ENCODE data around the gene CLEC16A.

The CLEC16A gene

DNA sequence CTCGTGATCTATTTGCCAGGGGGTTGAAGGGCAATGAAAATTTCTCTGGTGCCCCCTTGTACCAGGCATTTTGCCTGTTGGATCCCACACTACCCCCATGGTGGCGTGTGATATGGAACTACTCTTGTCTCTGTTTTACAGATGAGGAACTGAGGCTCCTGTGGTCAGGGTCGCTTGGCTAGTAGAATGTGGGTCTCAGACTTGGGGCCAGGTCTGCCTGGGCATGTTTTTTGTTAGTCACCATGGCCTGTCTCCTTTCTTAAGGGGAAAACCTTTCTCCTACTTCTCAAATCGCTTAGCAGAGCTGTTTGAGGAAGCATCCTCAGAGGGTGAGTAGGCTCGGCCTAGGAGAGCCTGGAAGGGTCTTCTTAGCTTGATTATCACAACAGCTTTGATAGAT, 51.2 kb downstream of the CLEC16A start:
- in situ Hi-C loops (cut with HindIII; ENCODE audit: low sequenced_read_pairs), result no loop called here
- TF ChIP-seq, protein P1, sequence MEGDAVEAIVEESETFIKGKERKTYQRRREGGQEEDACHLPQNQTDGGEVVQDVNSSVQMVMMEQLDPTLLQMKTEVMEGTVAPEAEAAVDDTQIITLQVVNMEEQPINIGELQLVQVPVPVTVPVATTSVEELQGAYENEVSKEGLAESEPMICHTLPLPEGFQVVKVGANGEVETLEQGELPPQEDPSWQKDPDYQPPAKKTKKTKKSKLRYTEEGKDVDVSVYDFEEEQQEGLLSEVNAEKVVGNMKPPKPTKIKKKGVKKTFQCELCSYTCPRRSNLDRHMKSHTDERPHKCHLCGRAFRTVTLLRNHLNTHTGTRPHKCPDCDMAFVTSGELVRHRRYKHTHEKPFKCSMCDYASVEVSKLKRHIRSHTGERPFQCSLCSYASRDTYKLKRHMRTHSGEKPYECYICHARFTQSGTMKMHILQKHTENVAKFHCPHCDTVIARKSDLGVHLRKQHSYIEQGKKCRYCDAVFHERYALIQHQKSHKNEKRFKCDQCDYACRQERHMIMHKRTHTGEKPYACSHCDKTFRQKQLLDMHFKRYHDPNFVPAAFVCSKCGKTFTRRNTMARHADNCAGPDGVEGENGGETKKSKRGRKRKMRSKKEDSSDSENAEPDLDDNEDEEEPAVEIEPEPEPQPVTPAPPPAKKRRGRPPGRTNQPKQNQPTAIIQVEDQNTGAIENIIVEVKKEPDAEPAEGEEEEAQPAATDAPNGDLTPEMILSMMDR (IDR thresholded peaks at IDR 0.05; ENCODE audit: low read depth, low read length), result no peak
- no peak overlapping the region for H3K4me3 ChIP-seq (ENCODE audit: low read depth, low read length)
- no peak for DNase-seq (ENCODE audit: low read depth, low spot score)

DNA sequence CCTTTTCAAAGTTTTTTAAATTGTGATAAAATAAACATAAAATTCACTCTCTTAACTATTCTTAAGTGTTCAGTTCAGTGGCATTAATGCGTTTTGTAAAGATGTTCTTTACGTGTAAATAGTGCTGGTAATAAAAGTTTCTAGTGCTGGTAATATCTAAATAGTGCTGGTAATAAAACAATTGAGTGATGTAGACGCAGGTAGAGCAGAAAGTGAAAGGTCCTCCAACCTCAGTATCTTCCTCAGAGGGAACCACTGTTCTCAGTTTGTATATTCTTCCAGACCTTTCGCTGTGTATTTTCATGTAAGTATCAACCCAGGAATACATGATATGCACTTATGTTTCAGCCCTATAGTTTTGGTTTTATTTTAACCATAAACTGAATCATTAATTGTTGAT, 53.1 kb downstream of the CLEC16A start:
- no peak overlapping the region for H3K4me3 ChIP-seq (ENCODE audit: low read depth, low read length)
- in situ Hi-C loops (cut with HindIII; ENCODE audit: low sequenced_read_pairs), result no loop called here
- DNase-seq (ENCODE audit: low read depth, low spot score), result no peak
- TF ChIP-seq, protein P1 (IDR thresholded peaks at IDR 0.05; ENCODE audit: low read depth, low read length), result no peak

GRCh38 chr16:10999300-10999699, 54.9 kb downstream of the CLEC16A start:
- TF ChIP-seq, protein P1 (IDR thresholded peaks at IDR 0.05; ENCODE audit: low read depth, low read length), result no peak
- in situ Hi-C loops (cut with HindIII; ENCODE audit: low sequenced_read_pairs), result no loop called here

GRCh38 chr16:11001611-11002010, 57.2 kb downstream of the CLEC16A start:
- in situ Hi-C loops (cut with HindIII; ENCODE audit: low sequenced_read_pairs), result no loop called here
- TF ChIP-seq, protein P1 (IDR thresholded peaks at IDR 0.05; ENCODE audit: low read depth, low read length), result no peak
- no peak for DNase-seq (ENCODE audit: low read depth, low spot score)
- no peak overlapping the region for H3K4me3 ChIP-seq (ENCODE audit: low read depth, low read length)

More at GRCh38 chr16:10999300-10999699, 54.9 kb downstream of the CLEC16A start:
- DNase-seq (ENCODE audit: low read depth, low spot score), result no peak
- H3K4me3 ChIP-seq (ENCODE audit: low read depth, low read length), result no peak overlapping the region

- TF ChIP-seq, protein P1 (IDR thresholded peaks at IDR 0.05; ENCODE audit: low read depth, low read length), result no peak
- no peak for DNase-seq (ENCODE audit: low read depth, low spot score)
- in situ Hi-C loops (cut with HindIII; ENCODE audit: low sequenced_read_pairs), result no loop called here
- H3K4me3 ChIP-seq (ENCODE audit: low read depth, low read length), result no peak overlapping the region
Observed at GRCh38 chr16:11003141-11003540, 58.8 kb downstream of the CLEC16A start.

DNA sequence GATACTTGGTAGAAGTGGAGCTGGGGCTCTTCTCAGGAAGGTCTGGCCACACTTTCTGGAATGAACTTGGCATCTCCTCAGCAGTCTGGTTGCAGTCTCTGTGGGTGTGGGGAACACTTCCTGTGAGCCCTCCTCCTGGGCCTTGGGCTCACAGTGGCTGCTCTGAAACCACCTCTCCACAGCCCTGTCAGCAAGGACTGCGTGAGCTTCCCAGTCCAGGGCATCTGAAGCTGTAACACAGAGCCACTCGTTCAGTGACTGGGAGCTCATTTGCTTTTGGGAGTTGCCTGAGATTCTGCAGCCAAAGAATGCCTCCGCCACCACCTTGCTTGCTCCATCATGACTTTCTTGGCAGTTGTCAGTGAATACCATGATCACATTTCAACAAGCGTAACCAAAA, 60.0 kb downstream of the CLEC16A start:
- no peak overlapping the region for H3K4me3 ChIP-seq (ENCODE audit: low read depth, low read length)
- in situ Hi-C loops (cut with HindIII; ENCODE audit: low sequenced_read_pairs), result no loop called here
- DNase-seq (ENCODE audit: low read depth, low spot score), result peak; percentile 33
- TF ChIP-seq, protein P1 (IDR thresholded peaks at IDR 0.05; ENCODE audit: low read depth, low read length), result no peak
